GM19455 (cell line): ENCODE results near the gene RGS6.
"Not testable (repeated sequence)": the region's sequence is repeated elsewhere in the genome, so short reads cannot be mapped to it uniquely, and the experiment has no call there.

Experiments used
- ATAC-seq: cut with Tn5 transposase; IDR thresholded peaks from one replicate; pipeline ENCODE4 v1.9.1; 2021; ENCODE audit not compliant: unreplicated experiment

RGS6 gene

GRCh38 chr14:72444701-72445100 lies 512.5 kb downstream of the RGS6 start:
- no peak for ATAC-seq

- ATAC-seq = no peak
Observed at GRCh38 chr14:72448212-72448611, 516.0 kb downstream of the RGS6 start.

- peak; percentile 8 for ATAC-seq
Observed at GRCh38 chr14:72450473-72451044, 518.3 kb downstream of the RGS6 start.

- peak; percentile 61 for ATAC-seq
Observed at GRCh38 chr14:72451054-72451972, 519.1 kb downstream of the RGS6 start.

GRCh38 chr14:72452774-72453173 lies 520.5 kb downstream of the RGS6 start:
- ATAC-seq = no peak

GRCh38 chr14:72454388-72455160 lies 522.3 kb downstream of the RGS6 start:
- no peak for ATAC-seq

- no peak for ATAC-seq
Observed at GRCh38 chr14:72457641-72458040, 525.4 kb downstream of the RGS6 start.

GRCh38 chr14:72462056-72462455 lies 529.8 kb downstream of the RGS6 start:
- no peak for ATAC-seq

- no peak for ATAC-seq
Observed at GRCh38 chr14:72463291-72463866, 531.1 kb downstream of the RGS6 start.

- ATAC-seq = no peak
Observed at GRCh38 chr14:72464226-72464625, 532.0 kb downstream of the RGS6 start.

- no peak for ATAC-seq
Observed at GRCh38 chr14:72466325-72466724, 534.1 kb downstream of the RGS6 start.

- no peak for ATAC-seq
Observed at GRCh38 chr14:72471346-72471745, 539.1 kb downstream of the RGS6 start.

- ATAC-seq = no peak
Observed at GRCh38 chr14:72472845-72473244, 540.6 kb downstream of the RGS6 start.

- ATAC-seq = peak; percentile 86
Observed at GRCh38 chr14:72476657-72477499, 544.6 kb downstream of the RGS6 start.

- not testable (repeated sequence) for ATAC-seq
Observed at GRCh38 chr14:72477578-72477977, 545.3 kb downstream of the RGS6 start.

- ATAC-seq = no peak
Observed at GRCh38 chr14:72478471-72478893, 546.3 kb downstream of the RGS6 start.

GRCh38 chr14:72479461-72479931 lies 547.3 kb downstream of the RGS6 start:
- ATAC-seq = no peak

GRCh38 chr14:72480464-72481243 lies 548.4 kb downstream of the RGS6 start:
- ATAC-seq = no peak

- no peak for ATAC-seq
Observed at GRCh38 chr14:72483311-72483710, 551.1 kb downstream of the RGS6 start.
